Stimulated activated CD8-positive, alpha-beta memory T cell treated with anti-CD3 and anti-CD28 coated beads, Interleukin-4, amount 100 ng/mL, for 24 hours (primary cell): ENCODE results near the gene KRTAP25-1.

Experiments
- DNase-seq: peaks from one replicate; pipeline ENCODE4 v3.0.0-alpha.2; 2020; ENCODE audit warnings: low read depth

KRTAP25-1 gene

DNA sequence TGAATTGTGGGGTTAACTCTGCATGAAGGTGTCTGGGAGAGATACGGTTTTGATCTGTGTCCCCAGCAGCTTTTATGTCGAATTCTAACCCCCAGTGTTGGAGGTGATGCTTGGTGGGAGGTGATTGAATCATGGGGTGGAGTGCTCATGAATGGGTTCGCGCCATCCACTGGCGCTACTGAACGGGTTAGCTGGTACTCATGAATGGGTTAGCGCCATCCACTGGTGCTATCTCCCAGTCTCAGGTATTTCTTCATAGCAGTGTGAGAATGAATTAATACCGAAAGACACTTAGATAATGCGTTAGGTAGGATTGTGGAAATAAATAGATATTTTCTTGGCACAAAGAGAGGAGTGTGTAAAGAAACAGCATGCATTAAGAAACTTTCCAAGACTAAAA is 40.5 kb downstream of the KRTAP25-1 start:
- no peak for DNase-seq

DNA sequence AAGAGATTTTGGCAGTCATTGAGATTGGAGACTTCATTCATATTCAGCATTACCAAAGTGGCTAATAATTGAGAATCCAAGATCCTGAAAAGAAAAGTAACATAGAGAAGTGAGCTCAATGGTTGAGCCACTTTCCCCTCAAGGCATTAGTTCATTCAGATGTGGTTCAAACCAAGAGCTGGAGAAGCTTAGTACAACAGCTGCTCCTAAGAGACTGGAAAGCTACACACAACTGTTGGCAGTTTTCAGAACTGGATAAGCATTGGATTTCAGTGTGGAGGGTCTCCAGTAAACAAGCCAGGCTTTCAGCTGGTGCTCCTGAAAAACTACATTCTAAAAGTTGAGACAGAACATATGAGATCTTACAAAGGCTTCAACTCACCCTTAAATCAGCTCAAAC is 44.3 kb downstream of the KRTAP25-1 start:
- DNase-seq = no peak

DNA sequence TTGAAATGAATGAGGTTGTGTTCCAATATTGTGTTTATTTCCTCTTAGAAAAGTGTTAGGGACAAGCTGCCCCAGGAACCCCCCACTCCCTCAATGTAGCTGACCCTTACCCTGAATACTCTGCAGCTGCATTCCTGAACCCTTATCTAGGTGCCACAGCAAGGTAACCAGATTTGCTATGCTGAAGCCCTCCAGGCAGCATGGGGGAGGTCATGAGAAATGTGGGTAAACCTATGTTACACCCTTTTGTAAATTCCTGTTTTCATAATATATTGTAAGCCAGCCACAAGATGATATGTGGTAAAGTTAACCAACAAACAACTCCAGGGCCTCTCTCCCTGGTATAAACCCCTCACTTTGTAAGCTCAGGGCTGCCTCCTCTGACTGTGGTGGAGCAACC is 45.6 kb downstream of the KRTAP25-1 start:
- DNase-seq = no peak

DNA sequence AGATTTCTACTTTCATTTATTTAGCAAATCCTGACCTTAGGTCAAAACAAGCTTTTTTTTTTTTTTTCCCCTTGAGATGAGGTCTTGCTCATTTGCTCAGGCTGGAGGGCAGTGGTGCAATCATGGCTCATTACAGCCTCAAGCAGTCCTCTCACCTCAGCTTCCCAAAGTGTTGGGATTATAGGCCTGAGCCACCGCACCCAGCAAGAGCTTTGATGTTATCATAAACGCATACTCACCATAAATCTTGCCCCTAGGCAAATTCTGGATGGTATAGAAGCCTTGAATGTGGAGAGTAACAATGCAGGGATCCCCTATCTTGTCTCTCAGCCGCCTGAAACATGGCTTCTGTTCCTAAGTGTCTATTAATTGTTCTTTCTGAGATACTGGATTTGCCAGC is 48.7 kb downstream of the KRTAP25-1 start:
- no peak for DNase-seq
